ENCODE measurements around the gene CALN1. TPM values are rescaled to one million over a fixed set of nuclear protein-coding genes. Genes with fewer than 3 reads are reported as not detected.

Gene CALN1
- total RNA-seq, 1 donor: under 0.01 TPM

GRCh38 chr7:71787513-71787912, 624.6 kb downstream of the CALN1 start:
- no peak for TF ChIP-seq CTCF (IDR thresholded peaks at IDR 0.05; ENCODE audit: insufficient read depth, low read depth, low read length)
- DNase-seq (ENCODE audit: low read depth): no peak
- no peak overlapping the region for H3K4me3 ChIP-seq (ENCODE audit: low read depth, low read length)

- no peak for DNase-seq (ENCODE audit: low read depth)
- no peak overlapping the region for H3K4me3 ChIP-seq (ENCODE audit: low read depth, low read length)
- TF ChIP-seq CTCF (IDR thresholded peaks at IDR 0.05; ENCODE audit: insufficient read depth, low read depth, low read length): no peak
These were observed 626.9 kb downstream of the CALN1 start for GRCh38 chr7:71785216-71785615.

- H3K4me3 ChIP-seq (ENCODE audit: low read depth, low read length): no peak overlapping the region
- no peak for TF ChIP-seq CTCF (IDR thresholded peaks at IDR 0.05; ENCODE audit: insufficient read depth, low read depth, low read length)
These were observed 627.4 kb downstream of the CALN1 start for GRCh38 chr7:71784781-71785180.

GRCh38 chr7:71784180-71784579, 628.0 kb downstream of the CALN1 start:
- H3K4me3 ChIP-seq (ENCODE audit: low read depth, low read length): no peak overlapping the region
- DNase-seq (ENCODE audit: low read depth): no peak
- no peak for TF ChIP-seq CTCF (IDR thresholded peaks at IDR 0.05; ENCODE audit: insufficient read depth, low read depth, low read length)

More at GRCh38 chr7:71784781-71785180, 627.4 kb downstream of the CALN1 start:
- DNase-seq (ENCODE audit: low read depth): no peak

- TF ChIP-seq CTCF (IDR thresholded peaks at IDR 0.05; ENCODE audit: insufficient read depth, low read depth, low read length): no peak
- DNase-seq (ENCODE audit: low read depth): no peak
These were observed 628.4 kb downstream of the CALN1 start for GRCh38 chr7:71783779-71784178.

GRCh38 chr7:71782051-71782450, 630.1 kb downstream of the CALN1 start:
- TF ChIP-seq CTCF (IDR thresholded peaks at IDR 0.05; ENCODE audit: insufficient read depth, low read depth, low read length): no peak
- no peak for DNase-seq (ENCODE audit: low read depth)
- no peak overlapping the region for H3K4me3 ChIP-seq (ENCODE audit: low read depth, low read length)

More at GRCh38 chr7:71783779-71784178, 628.4 kb downstream of the CALN1 start:
- H3K4me3 ChIP-seq (ENCODE audit: low read depth, low read length): no peak overlapping the region

GRCh38 chr7:71780282-71780681, 631.9 kb downstream of the CALN1 start:
- no peak for DNase-seq (ENCODE audit: low read depth)
- no peak overlapping the region for H3K4me3 ChIP-seq (ENCODE audit: low read depth, low read length)
- no peak for TF ChIP-seq CTCF (IDR thresholded peaks at IDR 0.05; ENCODE audit: insufficient read depth, low read depth, low read length)

All from fibroblast of villous mesenchyme (primary cell).